GM18498 (cell line): ENCODE measurements around the gene SLC16A4.
"Not testable (repeated sequence)": the region's sequence is repeated elsewhere in the genome, so short reads cannot be mapped to it uniquely, and the experiment has no call there.

Experiments
- ATAC-seq: cut with Tn5 transposase; IDR thresholded peaks from one replicate; pipeline ENCODE4 v1.9.1; 2021; ENCODE audit warnings: mild to moderate bottlenecking, moderate library complexity; ENCODE audit not compliant: unreplicated experiment

The SLC16A4 gene

GRCh38 chr1:110390692-110391245 is at the start of gene SLC16A4:
SLC16A4 (minus strand) TSS chr1:110391026; CDS start chr1:110389323, 1,703 bp downstream.
- no peak for ATAC-seq

GRCh38 chr1:110439873-110440272 is 49.0 kb upstream of the SLC16A4 start:
- not testable (repeated sequence) for ATAC-seq

GRCh38 chr1:110438893-110439292 is 48.1 kb upstream of the SLC16A4 start:
- no peak for ATAC-seq

DNA sequence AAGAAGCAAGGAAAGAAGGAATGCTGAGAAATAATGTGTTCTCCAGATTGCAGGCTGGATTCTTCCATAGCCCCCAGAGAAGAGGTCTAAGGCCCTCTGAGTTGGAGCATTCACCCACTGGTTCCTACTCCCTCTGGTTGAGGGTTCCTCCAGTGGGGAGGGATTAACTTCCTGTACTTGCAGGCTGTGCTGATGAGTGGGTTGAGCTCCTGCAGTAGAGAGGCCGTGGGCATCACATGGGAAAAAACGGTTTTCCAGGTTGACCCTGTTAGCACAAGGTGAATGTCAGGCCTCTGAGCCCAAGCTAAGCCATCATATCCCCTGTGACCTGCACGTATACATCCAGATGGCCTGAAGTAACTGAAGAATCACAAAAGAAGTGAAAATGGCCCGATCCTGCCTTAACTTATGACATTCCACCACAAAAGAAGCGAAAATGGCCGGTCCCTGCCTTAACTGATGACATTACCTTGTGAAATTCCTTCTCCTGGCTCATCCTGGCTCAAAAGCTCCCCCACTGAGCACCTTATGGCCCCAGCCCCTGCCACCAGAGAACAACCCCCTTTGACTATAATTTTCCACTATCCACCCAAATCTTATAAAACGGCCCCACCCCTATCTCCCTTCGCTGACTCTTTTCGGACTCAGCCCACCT is 46.9 kb upstream of the SLC16A4 start:
- ATAC-seq = not testable (repeated sequence)

DNA sequence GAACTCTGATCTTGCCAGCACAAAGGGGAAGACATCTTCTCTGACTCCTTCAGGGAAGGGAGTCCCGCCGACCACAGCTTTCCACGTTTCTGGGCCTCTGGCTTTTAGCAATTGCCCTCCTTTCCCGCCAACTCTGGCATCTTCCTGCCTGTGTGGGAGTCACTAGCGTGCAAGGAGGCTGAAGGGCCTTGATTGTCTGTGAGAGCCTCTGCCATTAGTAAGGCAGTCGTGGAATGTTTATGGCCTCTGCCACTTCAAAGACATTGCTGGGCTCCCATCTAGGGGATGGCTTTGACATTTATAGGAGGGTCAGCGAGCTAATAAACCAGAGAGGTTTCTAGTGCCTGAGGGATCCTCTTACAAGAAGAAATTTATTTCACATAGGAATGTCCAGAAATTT is 45.8 kb upstream of the SLC16A4 start:
- no peak for ATAC-seq

DNA sequence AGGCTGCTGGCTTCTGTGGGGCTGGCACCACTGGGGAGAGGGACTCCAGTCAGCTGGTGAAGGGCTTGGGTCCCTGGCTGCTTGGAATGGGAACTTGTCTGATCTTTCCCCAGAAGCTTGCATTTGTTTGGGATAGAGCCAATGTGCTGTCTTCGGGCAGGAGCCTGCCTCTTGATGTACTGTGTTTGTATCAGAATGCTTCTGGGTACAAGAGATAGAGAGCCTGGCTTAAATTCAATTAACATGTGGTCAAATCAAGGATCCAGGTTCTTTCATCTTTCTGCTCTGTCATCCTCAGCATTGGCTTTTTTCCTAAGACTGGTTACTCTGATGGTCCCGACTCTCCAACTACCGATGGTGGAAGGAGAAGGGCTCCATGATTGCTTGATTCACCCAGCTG is 44.1 kb upstream of the SLC16A4 start:
- no peak for ATAC-seq

- ATAC-seq = no peak
These were observed 43.0 kb upstream of the SLC16A4 start for GRCh38 chr1:110433803-110434202.

GRCh38 chr1:110433213-110433612 is 42.4 kb upstream of the SLC16A4 start:
- no peak for ATAC-seq

DNA sequence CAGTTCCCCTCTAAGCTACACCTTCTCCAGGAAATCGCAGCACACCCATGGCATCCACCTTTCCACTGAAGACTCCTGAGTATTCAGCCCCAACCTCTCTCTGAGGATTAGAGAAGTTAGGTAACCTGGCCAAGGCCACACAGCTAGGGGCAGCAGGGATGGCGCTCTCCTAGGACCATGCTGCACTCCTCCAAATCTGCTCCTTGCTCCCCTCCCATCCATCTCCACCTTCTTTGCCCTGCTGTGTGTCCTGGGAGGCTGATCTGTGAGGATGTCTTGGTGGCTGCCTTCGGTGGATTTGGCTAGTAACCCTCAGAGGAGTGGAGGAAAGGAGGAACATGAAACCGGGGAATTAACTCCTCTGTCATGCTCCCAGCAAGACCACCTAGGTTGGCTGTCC is 40.1 kb upstream of the SLC16A4 start:
- ATAC-seq = no peak

DNA sequence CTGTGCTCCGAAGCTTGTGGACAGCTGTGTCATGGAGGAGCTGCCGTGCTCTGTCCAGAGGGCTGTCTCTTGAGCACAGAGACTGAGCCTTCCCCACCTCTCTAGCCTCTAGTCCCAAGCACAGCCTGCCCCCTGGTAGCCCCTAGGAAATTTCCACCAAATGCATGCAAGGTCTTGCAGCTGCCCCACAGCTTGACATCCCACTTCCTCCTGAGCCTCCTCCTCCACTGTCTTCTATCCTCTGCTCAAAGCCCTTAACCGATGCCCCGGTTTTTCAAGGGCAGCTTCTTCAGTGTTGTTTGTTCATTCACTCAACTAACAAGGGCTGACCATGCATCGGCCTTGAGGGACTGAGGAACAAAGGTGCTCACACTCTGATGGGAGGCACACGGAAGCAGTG is 39.5 kb upstream of the SLC16A4 start:
- ATAC-seq = no peak

GRCh38 chr1:110428946-110429345 is 38.1 kb upstream of the SLC16A4 start:
- no peak for ATAC-seq

DNA sequence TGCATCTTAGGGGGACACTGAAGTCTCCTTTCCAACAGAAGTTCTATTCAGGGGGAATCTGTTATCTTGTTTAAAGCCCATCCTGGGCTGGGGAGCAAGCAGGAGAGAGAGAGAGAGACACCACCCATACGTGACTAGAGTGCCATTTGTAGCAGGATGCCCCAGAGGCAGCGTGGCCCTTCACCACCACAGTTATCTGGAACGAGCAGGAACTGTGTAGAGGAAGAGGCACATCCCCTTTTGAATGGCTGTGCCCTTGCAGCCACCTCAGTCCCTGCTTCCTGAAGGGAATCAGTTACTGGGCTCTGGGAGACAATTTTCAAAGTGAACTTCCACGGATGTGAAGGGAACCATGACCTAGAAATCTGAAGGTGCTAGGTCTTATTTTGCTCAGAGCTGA is 36.0 kb upstream of the SLC16A4 start:
- ATAC-seq = no peak

DNA sequence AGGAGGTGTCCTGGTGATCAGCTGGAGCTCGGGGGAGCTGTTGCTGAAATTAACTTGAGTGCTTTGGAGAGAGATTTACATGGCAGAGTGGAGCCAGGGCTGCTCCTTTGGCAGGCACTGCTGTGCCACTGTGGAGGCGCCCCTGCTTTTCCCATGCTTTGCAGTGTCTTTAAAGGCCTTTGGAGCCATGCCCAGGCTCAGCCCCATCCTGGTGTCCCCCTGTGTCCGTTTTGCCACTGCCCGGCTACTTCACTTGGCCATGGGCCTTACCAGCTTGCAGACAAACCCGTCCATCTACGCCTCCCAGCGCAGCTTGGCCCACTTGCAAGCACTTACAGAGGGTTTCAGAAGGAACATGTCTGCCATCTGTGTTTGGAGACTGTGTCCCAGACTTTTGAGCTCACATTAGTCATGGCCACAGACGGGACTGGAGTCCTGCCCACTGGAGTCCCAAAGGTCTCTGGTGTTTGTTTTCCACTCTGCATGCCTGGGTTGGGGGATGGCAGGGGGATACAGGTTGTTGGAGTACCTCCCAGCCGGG is 34.9 kb upstream of the SLC16A4 start:
- no peak for ATAC-seq

GRCh38 chr1:110424699-110425611 is 34.1 kb upstream of the SLC16A4 start:
- no peak for ATAC-seq

- no peak for ATAC-seq
These were observed 30.3 kb upstream of the SLC16A4 start for GRCh38 chr1:110420874-110421793.

GRCh38 chr1:110420023-110420662 is 29.3 kb upstream of the SLC16A4 start:
- ATAC-seq = no peak

GRCh38 chr1:110418729-110419128 is 27.9 kb upstream of the SLC16A4 start:
- ATAC-seq = no peak

DNA sequence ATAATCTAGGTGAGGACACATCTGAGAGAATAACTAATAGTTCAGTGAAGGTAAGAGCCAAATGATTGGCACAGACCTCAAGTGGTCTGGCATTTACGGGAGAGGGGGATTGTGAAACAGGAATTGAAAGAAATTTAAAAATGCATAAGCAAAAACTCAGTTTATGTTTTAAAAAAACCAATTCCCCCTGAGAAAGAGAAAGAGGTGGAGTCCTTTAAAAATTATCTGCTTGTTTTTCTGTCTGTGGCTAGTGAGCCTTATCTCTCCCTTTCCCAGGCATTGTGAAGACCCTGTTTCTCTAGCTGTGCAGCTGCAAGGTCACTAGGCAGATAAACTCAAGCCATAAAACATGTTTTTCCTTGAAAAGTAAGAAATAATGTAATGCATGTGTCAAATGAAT is 22.2 kb upstream of the SLC16A4 start:
- ATAC-seq = not testable (repeated sequence)

DNA sequence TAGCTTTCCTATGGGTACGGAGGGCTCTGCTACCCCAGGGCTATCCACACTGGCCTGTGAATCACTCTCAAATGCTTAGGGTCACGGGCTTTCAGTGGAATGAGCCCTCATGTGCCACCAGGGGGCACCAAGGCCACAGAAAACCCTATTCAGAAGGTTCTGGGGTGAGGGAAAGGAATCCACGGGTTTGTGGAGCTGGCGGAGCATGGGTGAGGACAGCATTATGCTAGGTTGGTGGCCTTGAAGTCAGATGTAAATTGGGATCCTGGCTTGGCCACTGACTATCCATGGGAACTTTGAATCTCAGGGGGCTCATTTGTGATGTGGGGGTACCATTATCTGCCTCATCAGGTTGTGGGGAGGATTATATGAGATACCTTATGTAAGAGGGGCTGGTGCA is 21.8 kb upstream of the SLC16A4 start:
- no peak for ATAC-seq

DNA sequence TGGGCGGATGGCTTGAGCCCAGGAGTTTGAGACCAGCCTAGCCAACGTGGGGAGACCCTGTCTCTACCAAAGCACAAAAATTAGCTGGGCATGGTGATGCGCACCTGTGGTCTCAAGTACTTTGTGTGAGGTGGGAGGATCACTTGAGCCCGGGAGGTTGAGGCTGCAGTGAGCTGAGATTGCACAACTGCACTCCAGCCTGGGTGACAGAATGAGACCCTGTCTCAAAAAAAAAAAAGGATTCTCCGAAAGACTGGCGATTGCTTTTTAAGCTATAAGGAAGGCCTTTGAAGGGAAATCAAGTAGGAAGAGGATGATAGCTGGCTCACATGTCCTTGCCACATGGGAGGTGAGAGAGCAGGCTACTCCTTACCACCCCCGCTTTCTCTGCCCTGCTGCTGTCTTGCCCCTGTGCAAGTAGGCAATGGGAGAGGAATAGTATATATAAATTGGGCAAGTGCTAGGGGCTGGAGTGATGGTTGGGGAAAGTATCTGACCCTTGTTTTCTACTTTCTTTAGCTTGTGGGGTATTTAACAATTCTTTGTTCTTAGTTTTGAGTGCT is 20.4 kb upstream of the SLC16A4 start:
- no peak for ATAC-seq
